PFSK-1 (cell line): ENCODE results near the gene KDM2A.

Experiments used
- POLR2AphosphoS5 ChIP-seq: IDR thresholded peaks from 2 replicates; pipeline ENCODE4 v1.6.1; 2012; ENCODE audit warnings: low read depth, mild to moderate bottlenecking, control low read depth, low read length, moderate library complexity
- TAF1 ChIP-seq: IDR thresholded peaks from 2 replicates; pipeline ENCODE4 v1.6.1; 2012; ENCODE audit warnings: low read length, control low read depth, borderline replicate concordance; ENCODE audit not compliant: insufficient read depth

- TF ChIP-seq TAF1 (no peak), POLR2AphosphoS5 (no peak)
Observed at GRCh38 chr11:67287355-67288197, 168.5 kb downstream of the KDM2A start.
